LHCN-M2 (cell line): Measurements from ENCODE around the gene DYNC2LI1. TPM values are rescaled to one million over a fixed set of nuclear protein-coding genes. Genes with fewer than 3 reads are reported as not detected.

Source experiments
- DNase-seq: peaks from one replicate; pipeline ENCODE4 v3.0.0-alpha.2; 2012; ENCODE audit warnings: low read depth
- total RNA-seq: library from RNA; depleted of rRNA; stranded (reverse); fragments of >200 nt; gene quantifications from 2 replicates; pipeline ENCODE4 v1.2.3, GENCODE V29; 2014

Gene DYNC2LI1
- total RNA-seq, 1 experiment from 2014 or later, result 21.8 TPM

DNA sequence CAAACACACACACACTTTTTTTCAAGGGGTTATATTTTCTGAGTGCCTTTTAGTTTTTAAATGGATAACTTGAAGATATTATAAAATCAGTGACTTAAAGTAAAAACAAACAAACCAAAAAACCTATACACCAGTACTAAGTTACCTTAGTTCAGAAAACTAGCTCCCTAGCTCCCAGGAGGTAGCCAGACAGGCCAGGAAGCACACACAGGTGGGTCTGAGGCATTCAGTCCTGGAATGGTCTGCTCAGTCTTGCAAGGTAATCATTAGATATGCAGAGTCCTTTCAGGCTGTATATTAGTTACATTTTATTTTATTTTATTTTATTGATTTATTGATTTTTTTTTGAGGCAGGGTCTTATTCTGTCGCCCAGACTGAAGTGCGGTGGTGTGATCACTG is 10.7 kb upstream of the DYNC2LI1 start:
- no peak for DNase-seq

DNA sequence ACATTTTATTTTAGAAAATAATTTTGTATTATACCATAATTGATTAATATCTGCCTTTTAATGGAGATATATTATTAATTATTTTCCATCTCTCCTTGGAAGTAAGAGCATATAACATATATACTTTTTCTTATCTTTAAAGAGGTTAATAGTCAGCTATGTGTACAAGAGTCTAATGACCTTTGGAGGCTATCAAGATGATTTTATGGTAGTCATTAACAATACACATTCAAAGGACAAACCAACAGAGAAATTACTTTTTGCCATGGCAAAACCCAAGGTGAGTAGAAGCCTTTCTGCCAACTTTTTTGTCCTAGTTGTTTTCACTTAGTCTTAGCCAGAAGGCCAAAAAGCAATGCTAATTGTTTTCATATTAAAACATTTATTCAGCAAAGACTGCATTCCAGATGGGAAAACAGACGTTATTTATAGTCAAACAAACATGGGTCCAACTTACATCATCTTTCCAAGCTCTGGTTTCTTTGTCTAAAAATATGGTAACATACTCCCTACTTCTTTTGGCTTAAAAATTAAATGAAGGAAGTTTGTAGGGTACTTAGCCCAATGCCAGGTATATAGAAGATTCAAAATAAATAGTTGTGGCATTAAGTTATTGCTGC is 9.6 kb upstream of the DYNC2LI1 start:
- DNase-seq, result no peak

- peak; percentile 12 for DNase-seq
Measured at GRCh38 chr2:43766006-43766405, 7.8 kb upstream of the DYNC2LI1 start.

DNA sequence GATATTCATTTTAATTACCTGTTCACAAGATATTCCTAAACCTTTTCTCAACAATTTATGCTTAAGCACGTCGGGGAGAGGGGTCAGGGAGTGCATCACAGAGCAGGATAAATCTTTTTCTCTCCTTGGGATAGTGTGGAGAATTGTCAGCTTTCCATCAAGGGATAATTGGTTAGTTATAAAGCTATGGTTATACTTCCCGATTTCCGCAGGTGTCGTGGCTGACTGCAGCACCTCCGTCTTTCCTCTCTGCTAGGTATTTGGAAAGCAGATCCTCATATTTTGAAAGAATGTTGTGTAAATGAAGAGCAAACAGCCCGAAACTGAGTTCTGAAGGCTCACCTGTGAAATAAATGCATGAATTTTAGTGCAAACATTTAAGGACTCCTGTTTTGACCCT is 778 bp downstream of the DYNC2LI1 start:
- DNase-seq, result no peak

DNA sequence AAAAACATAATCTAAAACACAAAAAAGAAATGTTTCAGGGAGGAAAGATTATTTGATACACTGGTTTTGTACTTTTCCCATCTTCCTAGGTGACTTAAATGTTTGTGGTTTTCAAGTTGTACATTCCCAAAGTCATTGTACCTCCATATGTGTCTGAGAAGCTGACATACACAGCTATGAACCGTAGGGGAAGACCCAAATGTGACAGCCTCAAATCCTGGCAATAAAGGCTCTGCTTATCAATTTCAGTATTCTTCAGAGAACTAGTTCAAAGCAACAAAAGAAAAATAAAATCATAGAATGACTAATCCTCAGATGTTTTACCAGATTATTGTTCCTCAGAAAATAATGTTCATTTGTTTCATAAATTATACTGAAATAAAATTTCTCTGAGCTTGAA is 2.5 kb downstream of the DYNC2LI1 start:
- no peak for DNase-seq

GRCh38 chr2:43777306-43777926 is 3.6 kb downstream of the DYNC2LI1 start:
- DNase-seq, result no peak

DNA sequence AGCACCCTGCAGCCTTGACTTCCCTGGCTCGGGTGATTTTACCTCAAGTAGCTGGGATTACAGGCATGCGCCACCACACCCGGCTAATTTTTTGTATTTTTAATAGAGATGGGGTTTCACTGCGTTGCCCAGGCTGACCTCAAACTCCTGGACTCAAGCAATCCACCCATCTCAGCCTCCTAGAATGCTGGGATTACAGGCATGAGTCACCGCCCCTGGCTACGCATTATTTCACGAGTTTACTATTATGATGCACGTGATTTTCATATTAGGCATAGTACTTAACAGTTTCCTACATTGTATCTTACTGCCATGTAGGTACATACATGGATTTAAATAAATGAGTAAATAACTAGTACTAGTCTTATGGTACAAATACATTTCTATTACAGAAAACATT is 4.4 kb downstream of the DYNC2LI1 start:
- DNase-seq, result no peak

DNA sequence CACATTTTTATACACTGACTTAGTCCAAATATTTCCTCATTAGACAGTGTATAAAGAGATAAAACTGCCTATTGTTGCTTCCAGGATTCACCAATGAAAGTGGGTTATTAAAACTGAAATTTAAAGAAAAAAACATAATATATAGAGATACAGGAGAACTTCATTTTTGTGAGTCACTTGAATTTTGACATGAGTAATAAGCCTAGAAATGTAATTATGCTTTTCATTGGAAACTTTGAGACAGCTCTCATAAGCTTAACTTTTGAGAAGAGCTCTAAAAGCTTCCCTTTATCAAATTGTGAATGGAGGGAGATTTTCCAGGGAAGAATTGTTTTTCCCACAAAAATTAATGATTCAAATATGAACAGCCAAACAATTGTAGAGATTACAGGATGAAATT is 14.1 kb downstream of the DYNC2LI1 start:
- DNase-seq, result no peak

DNA sequence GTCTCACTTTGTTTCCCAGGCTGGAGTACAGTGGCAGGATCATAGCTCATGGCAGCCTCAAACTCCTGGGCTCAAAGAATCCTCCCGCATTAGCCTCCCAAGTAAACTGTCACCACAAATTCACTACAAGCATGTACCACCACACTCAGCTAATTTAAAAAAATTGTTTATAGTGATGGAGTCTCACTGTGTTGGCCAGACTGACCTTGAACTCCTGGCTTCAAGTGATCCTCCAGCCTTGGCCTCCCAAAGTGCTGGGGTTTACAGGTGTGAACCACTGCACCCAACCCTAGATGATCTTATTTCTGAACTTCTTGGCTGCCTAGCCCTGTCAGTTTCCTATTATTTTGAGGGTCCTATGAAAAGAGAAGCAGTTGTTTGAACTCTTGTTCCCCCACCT is 14.8 kb downstream of the DYNC2LI1 start:
- DNase-seq, result no peak

DNA sequence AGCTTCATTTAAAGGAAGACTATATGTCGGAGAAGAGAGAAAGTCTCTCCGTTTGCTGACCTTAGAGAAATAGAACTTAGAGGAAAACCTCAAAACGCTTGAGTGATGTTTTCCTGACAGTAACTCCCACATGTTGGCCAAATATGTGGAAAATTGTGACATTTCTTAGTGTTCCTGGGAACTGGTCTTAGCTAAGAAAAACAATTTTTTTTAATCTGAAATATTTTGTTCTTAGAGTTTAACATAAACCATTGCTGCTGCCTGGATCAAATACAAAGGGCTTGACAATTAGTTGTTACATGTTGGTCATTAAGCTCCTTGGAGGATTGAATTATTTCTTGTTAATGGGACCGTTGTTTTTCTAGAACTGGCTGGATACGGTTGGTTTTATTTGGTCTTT is 16.3 kb downstream of the DYNC2LI1 start:
- DNase-seq, result no peak

GRCh38 chr2:43791035-43791765 is 17.4 kb downstream of the DYNC2LI1 start:
- no peak for DNase-seq

GRCh38 chr2:43792653-43793052 is 18.8 kb downstream of the DYNC2LI1 start:
- DNase-seq, result no peak

GRCh38 chr2:43794956-43795355 is 21.1 kb downstream of the DYNC2LI1 start:
- DNase-seq, result no peak

DNA sequence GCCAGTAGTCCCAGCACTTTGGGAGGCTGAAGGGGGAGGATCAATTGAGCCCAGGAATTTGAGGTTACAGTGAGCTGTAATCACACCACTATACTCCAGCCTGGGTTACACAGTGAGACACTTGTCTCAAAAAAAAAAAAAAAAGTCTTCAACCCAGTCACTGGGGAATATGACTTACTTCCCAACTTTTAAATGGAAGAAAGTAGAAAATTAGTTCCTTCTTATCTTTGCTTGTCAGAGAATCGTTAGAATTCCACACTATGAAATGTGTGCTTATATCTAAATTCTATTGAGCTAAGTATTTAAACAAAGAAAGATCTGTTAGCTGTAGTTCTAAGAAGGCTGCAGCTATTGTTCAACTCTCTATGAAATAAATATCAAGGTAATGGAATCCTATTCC is 22.4 kb downstream of the DYNC2LI1 start:
- DNase-seq, result no peak

DNA sequence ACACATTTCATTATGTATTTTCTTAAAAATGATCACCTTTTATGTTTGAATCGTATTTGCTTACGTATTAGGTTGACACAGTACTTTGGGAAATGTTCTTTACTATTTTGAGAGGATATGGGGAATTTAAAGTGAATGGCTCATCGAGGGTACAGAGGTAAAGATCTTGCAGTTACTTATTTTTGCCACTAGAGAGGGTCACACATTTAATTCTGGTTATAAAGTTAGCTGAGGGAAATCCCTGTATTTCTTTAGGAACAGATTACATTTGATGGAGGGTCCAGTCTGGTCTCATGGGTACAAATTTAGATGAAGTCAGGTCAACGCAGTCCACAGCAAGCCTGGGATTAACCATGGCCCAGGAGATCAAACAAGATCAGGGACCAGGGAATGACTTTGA is 24.5 kb downstream of the DYNC2LI1 start:
- DNase-seq, result peak; percentile 5

GRCh38 chr2:43800894-43801293 is 27.1 kb downstream of the DYNC2LI1 start:
- DNase-seq, result no peak

DNA sequence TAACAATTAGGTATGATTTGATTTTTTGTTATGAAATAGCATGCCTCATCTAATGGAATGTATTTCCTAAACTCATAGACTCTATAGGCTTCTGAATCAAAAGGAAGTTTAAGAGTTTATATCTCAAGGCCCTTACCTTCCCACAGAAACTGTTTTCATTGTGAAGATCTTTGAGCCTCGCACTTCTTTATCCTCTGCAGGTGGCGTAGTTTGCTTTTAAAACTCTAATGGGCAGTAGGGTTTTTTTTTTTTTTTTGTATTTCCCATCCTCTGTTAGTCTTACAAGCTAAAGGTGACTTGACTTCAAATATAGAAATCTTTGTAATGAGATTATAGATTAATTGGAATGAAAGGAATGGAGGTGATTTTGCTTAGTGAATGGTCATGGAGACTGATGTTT is 28.3 kb downstream of the DYNC2LI1 start:
- DNase-seq, result no peak

DNA sequence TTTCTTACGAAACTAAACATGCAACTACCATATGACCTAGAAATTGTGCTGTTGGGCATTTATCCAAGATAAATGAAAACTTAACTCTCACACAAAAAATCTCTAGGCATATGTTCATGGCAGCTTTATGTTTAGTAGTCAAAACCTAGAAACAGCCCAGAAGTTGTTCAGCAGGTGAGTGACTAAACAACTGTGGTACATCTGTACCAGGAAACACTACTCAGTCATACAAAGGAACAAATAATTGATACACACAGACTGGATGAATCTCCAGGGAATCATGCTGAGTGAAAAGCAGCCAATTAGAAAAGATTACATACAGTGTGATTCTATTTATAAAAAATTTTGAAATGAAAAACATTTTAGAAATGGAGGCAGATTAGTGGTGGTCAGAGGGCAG is 29.3 kb downstream of the DYNC2LI1 start:
- peak; percentile 5 for DNase-seq

DNA sequence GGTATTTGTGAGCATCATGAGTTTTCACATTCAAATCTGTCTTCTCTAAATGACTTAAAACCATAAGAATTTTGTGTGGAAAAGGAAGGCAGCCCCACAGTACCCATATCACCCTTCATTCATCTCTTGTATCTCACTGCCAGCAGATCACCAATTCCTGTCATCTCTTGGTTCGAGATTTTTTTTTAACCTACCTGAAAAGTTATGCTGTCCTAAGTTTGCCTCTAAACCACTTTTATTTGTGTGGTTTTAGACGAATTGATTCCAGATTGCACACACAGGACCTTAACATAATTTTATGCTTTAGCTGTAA is 32.8 kb downstream of the DYNC2LI1 start:
- DNase-seq, result no peak

DNA sequence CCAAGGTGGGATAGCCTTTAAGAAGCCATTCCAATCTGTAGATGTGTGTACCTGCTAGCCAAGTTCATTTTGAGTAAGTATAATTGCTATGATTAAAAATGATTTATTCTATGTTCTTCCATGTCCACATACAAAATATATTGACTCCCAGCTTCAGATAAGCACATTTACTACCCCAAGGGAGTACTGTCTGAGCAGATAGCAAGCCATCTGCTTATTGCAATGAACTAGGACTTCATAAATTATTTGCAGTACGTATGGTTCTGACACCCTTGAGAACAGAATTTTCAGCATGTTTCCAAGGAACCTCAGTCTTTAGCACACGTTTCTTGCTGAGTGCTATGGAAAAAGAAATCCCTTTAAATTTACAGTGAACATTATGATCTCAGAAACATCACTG is 36.6 kb downstream of the DYNC2LI1 start:
- DNase-seq, result no peak

DNA sequence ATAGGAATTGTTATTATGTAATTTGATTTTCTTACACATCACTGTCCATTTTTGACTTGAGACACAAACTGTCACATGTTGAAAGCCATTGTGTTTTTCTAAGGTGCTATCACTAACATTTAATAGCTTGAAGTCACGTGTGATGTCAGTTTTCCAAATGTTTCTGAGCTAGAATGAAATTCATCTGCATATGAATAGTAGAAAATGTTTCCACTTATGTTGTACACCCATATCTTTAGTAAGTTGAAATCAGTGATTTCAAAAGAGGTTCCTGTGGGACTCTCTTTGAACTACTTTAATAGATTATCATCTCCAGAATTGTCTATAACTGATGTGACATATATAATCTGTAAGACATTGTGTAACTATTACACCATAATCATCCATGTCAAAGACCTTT is 37.0 kb downstream of the DYNC2LI1 start:
- no peak for DNase-seq

DNA sequence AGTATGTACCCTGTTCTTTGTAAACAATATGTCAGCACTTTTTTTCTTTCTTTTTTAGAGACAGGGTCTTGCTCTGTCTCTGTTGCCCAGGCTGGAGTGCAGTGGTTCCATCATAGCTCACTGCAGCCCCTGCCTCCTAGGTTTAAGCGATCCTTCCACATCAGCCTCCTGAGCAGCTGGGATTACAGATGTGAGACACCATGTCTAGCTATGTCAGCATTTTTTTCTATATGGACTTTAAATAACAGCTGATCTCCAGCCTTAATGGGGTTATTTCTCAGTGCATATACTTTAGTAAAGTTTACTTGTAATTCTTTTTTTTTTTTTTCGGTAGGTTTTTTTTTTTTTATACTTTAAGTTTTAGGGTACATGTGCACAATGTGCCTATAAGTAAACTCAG is 38.2 kb downstream of the DYNC2LI1 start:
- no peak for DNase-seq

GRCh38 chr2:43812947-43813346 is 39.1 kb downstream of the DYNC2LI1 start:
- DNase-seq, result no peak
